H9 (cell line): ENCODE results near the gene ZNF101. TPM values are rescaled to one million over a fixed set of nuclear protein-coding genes. Genes with fewer than 3 reads are reported as not detected.

Experiments used
- DNase-seq: peaks from one replicate; pipeline ENCODE4 v3.0.0-alpha.2; 2017
- H2AFZ ChIP-seq: one replicate; pipeline ENCODE4 v1.6.1; 2013; ENCODE audit warnings: mild to moderate bottlenecking, low read length, control low read depth, moderate library complexity
- H2AK5ac ChIP-seq: 2 replicates; pipeline ENCODE4 v1.6.1; 2013; ENCODE audit warnings: low read length, control low read depth, mixed read lengths; ENCODE audit not compliant: insufficient read length
- H2BK120ac ChIP-seq: one replicate; pipeline ENCODE4 v1.6.1; 2013; ENCODE audit warnings: low read depth, mild to moderate bottlenecking, low read length, control low read depth, inconsistent platforms; ENCODE audit not compliant: poor library complexity, severe bottlenecking
- H2BK12ac ChIP-seq: 2 replicates; pipeline ENCODE4 v1.6.1; 2013; ENCODE audit warnings: low read length, control low read depth, mixed read lengths, low read depth; ENCODE audit not compliant: insufficient read length
- H2BK15ac ChIP-seq: 2 replicates; pipeline ENCODE4 v1.6.1; 2013; ENCODE audit warnings: low read depth, low read length, control low read depth
- H2BK20ac ChIP-seq: one replicate; pipeline ENCODE4 v1.6.1; 2013; ENCODE audit warnings: low read depth, mild to moderate bottlenecking, low read length, control low read depth, inconsistent platforms; ENCODE audit not compliant: poor library complexity, severe bottlenecking
- H2BK5ac ChIP-seq: 2 replicates; pipeline ENCODE4 v1.6.1; 2013; ENCODE audit warnings: low read length, control low read depth, mixed read lengths; ENCODE audit not compliant: insufficient read length
- H3K14ac ChIP-seq: 2 replicates; pipeline ENCODE4 v1.6.1; 2013; ENCODE audit warnings: low read length, control low read depth; ENCODE audit not compliant: insufficient read depth
- H3K18ac ChIP-seq: 2 replicates; pipeline ENCODE4 v1.6.1; 2013; ENCODE audit warnings: low read depth, mild to moderate bottlenecking, mixed read lengths, low read length, control low read depth; ENCODE audit not compliant: insufficient read length
- H3K23ac ChIP-seq: 2 replicates; pipeline ENCODE4 v1.6.1; 2013; ENCODE audit warnings: low read length, control low read depth, mixed read lengths, low read depth; ENCODE audit not compliant: insufficient read length
- H3K23me2 ChIP-seq: 2 replicates; pipeline ENCODE4 v1.6.1; 2013; ENCODE audit warnings: low read depth, mild to moderate bottlenecking, mixed read lengths, low read length, control low read depth; ENCODE audit not compliant: insufficient read length, poor library complexity, severe bottlenecking
- H3K27ac ChIP-seq: 2 replicates; pipeline ENCODE4 v1.5.1; 2013; ENCODE audit warnings: low read length, control low read depth, mixed read lengths, low read depth; ENCODE audit not compliant: insufficient read length
- H3K27me3 ChIP-seq: 2 replicates; pipeline ENCODE4 v1.6.1; 2013; ENCODE audit warnings: low read length, control low read depth, inconsistent platforms; ENCODE audit not compliant: insufficient read depth
- H3K4ac ChIP-seq: 2 replicates; pipeline ENCODE4 v1.6.1; 2013; ENCODE audit warnings: low read depth, mild to moderate bottlenecking, control low read depth, inconsistent platforms, low read length, moderate library complexity
- H3K4me1 ChIP-seq: 2 replicates; pipeline ENCODE4 v1.6.1; 2013; ENCODE audit warnings: low read length, control low read depth, inconsistent platforms; ENCODE audit not compliant: insufficient read depth
- H3K4me2 ChIP-seq: 2 replicates; pipeline ENCODE4 v1.6.1; 2013; ENCODE audit warnings: low read length, control low read depth, mixed read lengths; ENCODE audit not compliant: insufficient read length, insufficient read depth
- H3K56ac ChIP-seq: 2 replicates; pipeline ENCODE4 v1.6.1; 2013; ENCODE audit warnings: low read depth, mild to moderate bottlenecking, mixed read lengths, low read length, control low read depth; ENCODE audit not compliant: insufficient read length
- H3K79me1 ChIP-seq: 2 replicates; pipeline ENCODE4 v1.6.1; 2013; ENCODE audit warnings: low read depth, mild to moderate bottlenecking, moderate library complexity, low read length, control low read depth, inconsistent platforms; ENCODE audit not compliant: insufficient read depth, poor library complexity, severe bottlenecking
- H3K79me2 ChIP-seq: 2 replicates; pipeline ENCODE4 v1.6.1; 2013; ENCODE audit warnings: low read length, control low read depth, inconsistent platforms; ENCODE audit not compliant: insufficient read depth
- H3K9ac ChIP-seq: 2 replicates; pipeline ENCODE4 v1.6.1; 2013; ENCODE audit warnings: low read length, control low read depth, mixed read lengths; ENCODE audit not compliant: insufficient read length; ENCODE audit errors: extremely low read depth
- H3K9me3 ChIP-seq: one replicate; pipeline ENCODE4 v1.6.1; 2013; ENCODE audit warnings: low read depth, low read length, inconsistent platforms; ENCODE audit not compliant: control insufficient read depth
- H3T11ph ChIP-seq: one replicate; pipeline ENCODE4 v1.6.1; 2013; ENCODE audit warnings: mild to moderate bottlenecking, low read length, control low read depth, inconsistent platforms
- H4K20me1 ChIP-seq: one replicate; pipeline ENCODE4 v1.6.1; 2013; ENCODE audit not compliant: control insufficient read depth, insufficient read length, insufficient read depth
- H4K5ac ChIP-seq: 2 replicates; pipeline ENCODE4 v1.6.1; 2013; ENCODE audit warnings: low read depth, mild to moderate bottlenecking, mixed read lengths, low read length, control low read depth; ENCODE audit not compliant: insufficient read length
- H4K8ac ChIP-seq: replicated peaks from 2 replicates; pipeline ENCODE4 v1.6.1; 2013; ENCODE audit warnings: low read length, control low read depth, mixed read lengths, low read depth; ENCODE audit not compliant: insufficient read length
- H4K91ac ChIP-seq: 2 replicates; pipeline ENCODE4 v1.6.1; 2013; ENCODE audit warnings: low read depth, mild to moderate bottlenecking, moderate library complexity, mixed read lengths, low read length, control low read depth; ENCODE audit not compliant: insufficient read length
- H3K27ac Mint-ChIP-seq, 3 experiments: 2 replicates in 2 of 3; 3 replicates in 1 of 3; pipeline ENCODE4 v1.8.0; 2020 to 2021; ENCODE audit warnings: mixed read lengths in 3 of 3, mild to moderate bottlenecking in 1 of 3, moderate library complexity in 1 of 3
- H3K27me3 Mint-ChIP-seq: 2 replicates; pipeline ENCODE4 v1.8.0; 2021; ENCODE audit warnings: low read depth, mild to moderate bottlenecking, moderate library complexity, mixed read lengths
- H3K36me3 Mint-ChIP-seq, 3 experiments: 2 replicates in 2 of 3; 3 replicates in 1 of 3; pipeline ENCODE4 v1.8.0; 2020 to 2021; ENCODE audit warnings: low read depth in 3 of 3, mixed read lengths in 3 of 3; ENCODE audit not compliant: insufficient read depth in 1 of 3
- H3K4me1 Mint-ChIP-seq, 2 experiments: 2 replicates each; pipeline ENCODE4 v1.8.0; 2020; ENCODE audit warnings: mixed read lengths in 2 of 2
- H3K4me3 Mint-ChIP-seq, 2 experiments: 2 replicates in 1 of 2; 3 replicates in 1 of 2; pipeline ENCODE4 v1.8.0; 2020 to 2021; ENCODE audit warnings: mild to moderate bottlenecking in 2 of 2, mixed read lengths in 2 of 2, moderate library complexity in 1 of 2
- H3K9me3 Mint-ChIP-seq, 2 experiments: 2 replicates in 1 of 2; 3 replicates in 1 of 2; pipeline ENCODE4 v1.8.0; 2020; ENCODE audit warnings: mild to moderate bottlenecking in 2 of 2, mixed read lengths in 2 of 2, moderate library complexity in 1 of 2
- WGBS: extraction: QIAGEN DNeasy Blood & Tissue Kit; methylation state at CpG from one replicate; pipeline ENCODE4 v1.1.7; 2013; ENCODE audit warnings: missing lambda C conversion rate, low lambda C conversion rate, mixed read lengths; ENCODE audit not compliant: insufficient read length; ENCODE audit errors: extremely low coverage; 5-methylcytosine and 5-hydroxymethylcytosine counted together
- total RNA-seq: library from RNA; stranded (reverse); gene quantifications from 2 replicates; pipeline ENCODE4 v1.2.1, GENCODE V29; 2021
- TF ChIP-seq, protein P1 (sequence below): fragments of 200-600 bp; sonication (generic); conservative IDR thresholded peaks from 3 replicates; pipeline ENCODE4 v1.8.0; 2021; ENCODE audit warnings: antibody characterized with exemption, mild to moderate bottlenecking

The ZNF101 gene
- total RNA-seq, 1 experiment from 2014 or later, result 46.9 TPM

DNA sequence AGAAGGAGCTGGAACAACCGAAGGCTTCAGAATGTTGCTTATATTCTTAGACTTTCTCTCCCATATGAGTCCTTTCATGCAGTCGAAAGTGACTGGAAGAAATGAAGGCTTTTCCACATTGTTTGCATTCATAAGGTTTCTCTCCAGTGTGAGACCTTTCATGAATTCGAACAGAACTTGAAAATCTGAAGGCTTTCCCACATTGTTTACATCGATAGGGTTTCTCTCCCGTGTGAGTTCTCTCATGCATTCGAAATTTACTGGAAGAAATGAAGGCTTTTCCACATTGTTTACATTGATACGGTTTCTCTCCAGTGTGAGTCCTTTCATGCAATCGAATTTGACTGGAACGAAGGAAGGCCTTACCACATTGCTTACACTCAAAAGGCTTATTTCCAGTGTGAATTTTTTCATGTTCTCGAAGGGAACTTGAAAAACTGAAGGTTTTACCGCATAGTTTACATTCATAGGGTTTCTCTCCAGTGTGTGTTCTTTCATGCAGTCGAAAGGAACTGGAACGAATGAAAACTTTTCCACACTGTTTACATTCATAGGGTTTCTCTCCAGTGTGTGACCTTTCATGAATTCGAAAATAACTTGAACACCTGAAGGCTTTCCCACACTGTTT, 42.8 kb downstream of the ZNF101 start:
- Mint-ChIP-seq H3K27me3 (peaks cover 3% of the 10 kb centered on the region), H3K36me3 (peaks cover 86 to 94% (median 92%) of the 10 kb centered on the region in 3 experiments), H3K4me3 (no peak overlapping the region), H3K27ac (no peak overlapping the region), H3K9me3 (peaks cover 90 to 100% of the 10 kb centered on the region in 2 experiments), H3K4me1 (no peaks in the 10 kb centered on the region)
- DNase-seq, result no peak
- Histone ChIP-seq H2BK15ac (no peak overlapping the region), H2BK20ac (no peak overlapping the region), H4K20me1 (no peaks in the 10 kb centered on the region), H2BK12ac (no peak overlapping the region), H4K5ac (no peak overlapping the region), H2BK5ac (no peak overlapping the region), H3K9ac (no peak overlapping the region), H3K27me3 (no peaks in the 10 kb centered on the region), H3T11ph (no peak overlapping the region), H3K14ac (no peak overlapping the region), H4K91ac (no peak overlapping the region), H2BK120ac (no peak overlapping the region), H3K27ac (no peak overlapping the region), H3K79me1 (peaks cover 4% of the 10 kb centered on the region), H3K4me1 (no peaks in the 10 kb centered on the region), H3K18ac (no peak overlapping the region), H3K9me3 (peaks cover 93% of the 10 kb centered on the region), H2AK5ac (no peak overlapping the region), H3K4me2 (no peak overlapping the region), H2AFZ (no peak overlapping the region), H3K79me2 (0 out of 2 replicates have a peak, but pooled peaks cover 1% of the 10 kb centered on the region), H3K23me2 (no peaks in the 10 kb centered on the region), H3K56ac (no peak overlapping the region), H4K8ac (no peak overlapping the region), H3K4ac (no peak overlapping the region), H3K23ac (no peak overlapping the region)
- TF ChIP-seq, protein P1, sequence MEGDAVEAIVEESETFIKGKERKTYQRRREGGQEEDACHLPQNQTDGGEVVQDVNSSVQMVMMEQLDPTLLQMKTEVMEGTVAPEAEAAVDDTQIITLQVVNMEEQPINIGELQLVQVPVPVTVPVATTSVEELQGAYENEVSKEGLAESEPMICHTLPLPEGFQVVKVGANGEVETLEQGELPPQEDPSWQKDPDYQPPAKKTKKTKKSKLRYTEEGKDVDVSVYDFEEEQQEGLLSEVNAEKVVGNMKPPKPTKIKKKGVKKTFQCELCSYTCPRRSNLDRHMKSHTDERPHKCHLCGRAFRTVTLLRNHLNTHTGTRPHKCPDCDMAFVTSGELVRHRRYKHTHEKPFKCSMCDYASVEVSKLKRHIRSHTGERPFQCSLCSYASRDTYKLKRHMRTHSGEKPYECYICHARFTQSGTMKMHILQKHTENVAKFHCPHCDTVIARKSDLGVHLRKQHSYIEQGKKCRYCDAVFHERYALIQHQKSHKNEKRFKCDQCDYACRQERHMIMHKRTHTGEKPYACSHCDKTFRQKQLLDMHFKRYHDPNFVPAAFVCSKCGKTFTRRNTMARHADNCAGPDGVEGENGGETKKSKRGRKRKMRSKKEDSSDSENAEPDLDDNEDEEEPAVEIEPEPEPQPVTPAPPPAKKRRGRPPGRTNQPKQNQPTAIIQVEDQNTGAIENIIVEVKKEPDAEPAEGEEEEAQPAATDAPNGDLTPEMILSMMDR, result no peak
- WGBS, result no CpG with 5 or more reads among the region's 14 CpGs
